ENCODE results near the gene SUDS3. TPM values are rescaled to one million over a fixed set of nuclear protein-coding genes. Genes with fewer than 3 reads are reported as not detected.

The SUDS3 gene
- total RNA-seq (2014; rRNA removed; shearing (Covaris generic)) (73.8 and 77.1 TPM in 2 replicates), polyA plus RNA-seq (2016; fragmentation: Nextera tagmentation; extraction: Ambion mirVana) (53.0 and 56.9 TPM in 2 replicates)
- long read RNA-seq, full-length matches to known transcripts = 3 of 31 reads
- long read RNA-seq, partial matches to known transcripts = 20 of 31 reads
- long read RNA-seq, other reads (novel, unspliced or antisense) = 8 of 31 reads

GRCh38 chr12:118376089-118377020 is at the start of gene SUDS3:
SUDS3 (plus strand) TSS chr12:118376555; CDS start chr12:118376692, 137 bp downstream.
- peak within 1 kb of the TSS; percentile 80 for H3K4me3 Mint-ChIP-seq
- peak within 1 kb of the TSS; percentile 97 for H3K4me2 ChIP-seq
- TF ChIP-seq STAT1 (IDR thresholded peaks at IDR 0.05; ENCODE audit: unreplicated experiment) = no peak
- no peak for TF ChIP-seq ZNF114 (CRISPR knock-in tag; IDR thresholded peaks at IDR 0.05)
- no peak for TF ChIP-seq ZNF462 (CRISPR knock-in tag; IDR thresholded peaks at IDR 0.05)
- peak; percentile 47; the same call in 1 of the 2 replicates for TF ChIP-seq NANOG (IDR thresholded peaks at IDR 0.05; ENCODE audit: borderline replicate concordance)
- TF ChIP-seq POLR2AphosphoS5 (IDR thresholded peaks at IDR 0.05; ENCODE audit: low read depth) = peak; percentile 64
- no peak for TF ChIP-seq JUNB (IDR thresholded peaks at IDR 0.05; ENCODE audit: unreplicated experiment)
- no peak; the same call in 1 of the 2 replicates for TF ChIP-seq ETS1 (IDR thresholded peaks at IDR 0.05)
- no peak for TF ChIP-seq EZH2phosphoT487 (IDR thresholded peaks at IDR 0.05; ENCODE audit: unreplicated experiment)
- TF ChIP-seq CREB1 (CRISPR knock-in tag; IDR thresholded peaks at IDR 0.05; ENCODE audit: low read depth) = peak; percentile 49
- TF ChIP-seq ZNF331 (CRISPR knock-in tag; IDR thresholded peaks at IDR 0.05; ENCODE audit: low read depth) = no peak
- no peak for TF ChIP-seq REST (IDR thresholded peaks at IDR 0.05; ENCODE audit: unreplicated experiment)
- TF ChIP-seq EZH2 (IDR thresholded peaks at IDR 0.05; ENCODE audit: low read depth, unreplicated experiment) = no peak

More at GRCh38 chr12:118376089-118377020, at the start of gene SUDS3:
- peaks cover 7% of the 10 kb centered on the region for H3K27me3 ChIP-seq (ENCODE audit: insufficient read depth)
- H3K27ac ChIP-seq (ENCODE audit: low read depth) = peak within 1 kb of the TSS; percentile 90; the same call in 1 of the 2 replicates
- H4K20me1 ChIP-seq (replicated peaks; ENCODE audit: insufficient read depth) = peaks cover 19% of the 10 kb centered on the region
- Mint-ChIP-seq H3K36me3 (ENCODE audit: low read depth) (peaks cover 17% of the 10 kb centered on the region), H3K4me1 (peaks cover 22% of the 10 kb centered on the region), H3K27ac (peak within 1 kb of the TSS; percentile 99), H3K9me3 (no peaks in the 10 kb centered on the region; the same call in 2 of the 3 replicates), H3K27me3 (ENCODE audit: insufficient read depth, low read depth, poor library complexity) (peaks cover 11% of the 10 kb centered on the region)
- peaks cover 16% of the 10 kb centered on the region for H3K4me1 ChIP-seq (ENCODE audit: insufficient read depth)
- DNase-seq (ENCODE audit: low spot score) (peak; percentile 95), ATAC-seq (peak; percentile 26)
- peaks cover 18% of the 10 kb centered on the region for H3K36me3 ChIP-seq (ENCODE audit: insufficient read depth)
- H3F3A ChIP-seq (replicated peaks; ENCODE audit: low read depth) = 0 out of 2 replicates have a peak, but pooled peaks cover 3% of the 10 kb centered on the region
- H3K4me3 ChIP-seq = peak within 1 kb of the TSS; percentile 79
- H2AFZ ChIP-seq = peak within 1 kb of the TSS; percentile 87; the same call in 1 of the 2 replicates
- H3K9me2 ChIP-seq (ENCODE audit: insufficient read depth) = no peaks in the 10 kb centered on the region
- peaks cover 39% of the 10 kb centered on the region for H3K79me2 ChIP-seq (replicated peaks; ENCODE audit: insufficient read depth)

Data from GM23338 (cell line).